K562 (cell line): ENCODE results near the gene CNOT10. TPM values are rescaled to one million over a fixed set of nuclear protein-coding genes. Genes with fewer than 3 reads are reported as not detected.

Experiments
- CBX1 ChIP-seq: sonication (generic); IDR thresholded peaks from 2 replicates; pipeline ENCODE4 v1.6.1; 2016; ENCODE audit warnings: antibody characterized with exemption, low read depth, mild to moderate bottlenecking
- CHD7 ChIP-seq: fragments of 200-600 bp; sonication (generic); IDR thresholded peaks from one replicate; pipeline ENCODE4 v1.6.1; 2012; ENCODE audit warnings: mild to moderate bottlenecking, low read depth, low read length, inconsistent platforms
- HMBOX1 ChIP-seq: sonication (generic); IDR thresholded peaks from 2 replicates; pipeline ENCODE4 v1.6.1; 2016
- HNRNPH1 ChIP-seq: fragments of 200-400 bp; formaldehyde crosslinking; optimal IDR thresholded peaks from 2 replicates; pipeline ENCODE3; 2017; ENCODE audit warnings: low read depth, mild to moderate bottlenecking, low read length, moderate library complexity
- POLR2B ChIP-seq: fragments of 450-650 bp; IDR thresholded peaks from 2 replicates; pipeline ENCODE4 v1.6.1; 2018; ENCODE audit warnings: low read depth; ENCODE audit not compliant: partially characterized antibody
- ZNF609 ChIP-seq: sonication (generic); formaldehyde crosslinking; IDR thresholded peaks from 2 replicates; pipeline ENCODE4 v1.8.1; 2023; ENCODE audit warnings: missing genetic modification reagents, mild to moderate bottlenecking, borderline replicate concordance
- polyA plus RNA-seq, 8 experiments: library from polyadenylated mRNA; depleted of rRNA in 4 of 8; stranded (reverse) in 5 of 8; unstranded in 3 of 8; fragments of >200 nt; fragmentation: Nextera tagmentation in 2 of 8; fragmentation: Illumina TruSeq in 1 of 8; extraction: Ambion mirVana in 2 of 8; extraction: Trizol in 1 of 8; gene quantifications; 2 replicates each; pipeline versions ENCODE4 v1.2.1 to v1.2.3, GENCODE V29; 2011 to 2014; ENCODE audit warnings: inconsistent platforms in 1 of 8, missing spikeins in 1 of 8
- total RNA-seq, 7 experiments: library from RNA; depleted of rRNA in 6 of 7; stranded (reverse); fragments of >200 nt in 6 of 7; fragmentation: Illumina TruSeq in 2 of 7; extraction: Trizol in 2 of 7; gene quantifications; 2 replicates each; pipeline versions ENCODE4 v1.2.1 to v1.2.3, GENCODE V29; 2011 to 2021; ENCODE audit warnings: low replicate concordance in 1 of 7

Gene CNOT10
- total and polyA plus RNA-seq, 9 of the 15 experiments (the other 6 are each of a cell fraction or from before 2014, with no cell fraction given) = 35.7 to 114 (median 81.9) TPM

GRCh38 chr3:32703491-32703972, 18.5 kb downstream of the CNOT10 start (continued):
- no peak for TF ChIP-seq HNRNPH1
- no peak for TF ChIP-seq POLR2B
- TF ChIP-seq ZNF609 (CRISPR knock-in tag) = no peak
- no peak for TF ChIP-seq CHD7
- TF ChIP-seq HMBOX1 = no peak
- no peak for TF ChIP-seq CBX1
